ENCODE data around the gene B3GLCT.

B3GLCT gene

DNA sequence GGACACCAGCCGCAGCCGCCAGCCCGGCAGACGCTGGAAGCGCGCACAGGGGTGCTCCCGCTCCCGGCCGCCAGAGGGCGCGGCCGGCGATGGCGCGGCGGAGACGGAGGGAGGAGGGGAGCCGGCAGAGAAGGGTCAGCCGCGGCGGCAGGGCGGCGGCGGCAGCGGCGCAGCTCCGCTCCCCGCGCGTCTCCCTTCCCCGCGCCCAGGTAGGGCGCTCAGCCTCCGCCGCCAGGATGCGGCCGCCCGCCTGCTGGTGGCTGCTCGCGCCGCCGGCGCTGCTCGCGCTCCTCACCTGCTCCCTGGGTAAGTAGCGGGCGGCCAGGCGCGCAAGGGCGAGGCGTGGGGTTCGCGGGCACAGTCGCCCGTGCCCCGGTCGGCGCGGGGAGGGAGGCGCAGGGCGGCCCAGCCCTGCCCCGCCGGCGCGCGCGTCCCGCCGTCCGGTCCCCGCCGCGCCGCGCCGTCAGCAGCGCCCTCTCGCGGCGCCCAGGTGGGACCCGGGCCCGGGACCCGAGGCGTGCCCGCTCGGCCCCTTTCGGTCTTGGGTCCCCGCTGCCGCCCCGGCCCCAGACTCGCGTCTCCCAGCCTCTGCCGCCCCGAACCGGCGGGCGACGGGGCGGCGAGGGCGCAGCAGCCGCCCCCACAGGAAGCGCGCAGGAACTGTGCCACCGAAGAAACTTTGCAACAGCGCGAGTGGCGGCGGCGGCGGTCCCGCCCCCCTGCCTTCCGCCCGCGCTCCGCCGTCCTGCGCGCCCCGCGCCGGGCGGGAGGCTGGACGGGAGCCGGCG, at the start of gene B3GLCT:
TSS of gene B3GLCT (plus strand) at position 127 of the 788 bp plus-strand sequence. CDS start at position 237, 110 bp downstream.
- Histone ChIP-seq H3K27ac (ENCODE audit: low read length) (no peak within 1 kb of the TSS), H3K27me3 (ENCODE audit: control insufficient read depth, insufficient read depth, low read length) (no peaks in the 10 kb centered on the region), H3K9me3 (ENCODE audit: control insufficient read depth, insufficient read depth, low read length) (no peaks in the 10 kb centered on the region), H3K4me3 (ENCODE audit: low read length) (peak within 1 kb of the TSS; percentile 96), H3K36me3 (ENCODE audit: control insufficient read depth, insufficient read depth, low read length) (no peaks in the 10 kb centered on the region), H3K4me1 (ENCODE audit: control insufficient read depth, insufficient read depth, low read length) (no peaks in the 10 kb centered on the region)
- peak; percentile 55 for DNase-seq (ENCODE audit: low read depth, low spot score)
- WGBS (ENCODE audit: insufficient coverage, insufficient read length) = no CpG with 5 or more reads among the region's 126 CpGs

DNA sequence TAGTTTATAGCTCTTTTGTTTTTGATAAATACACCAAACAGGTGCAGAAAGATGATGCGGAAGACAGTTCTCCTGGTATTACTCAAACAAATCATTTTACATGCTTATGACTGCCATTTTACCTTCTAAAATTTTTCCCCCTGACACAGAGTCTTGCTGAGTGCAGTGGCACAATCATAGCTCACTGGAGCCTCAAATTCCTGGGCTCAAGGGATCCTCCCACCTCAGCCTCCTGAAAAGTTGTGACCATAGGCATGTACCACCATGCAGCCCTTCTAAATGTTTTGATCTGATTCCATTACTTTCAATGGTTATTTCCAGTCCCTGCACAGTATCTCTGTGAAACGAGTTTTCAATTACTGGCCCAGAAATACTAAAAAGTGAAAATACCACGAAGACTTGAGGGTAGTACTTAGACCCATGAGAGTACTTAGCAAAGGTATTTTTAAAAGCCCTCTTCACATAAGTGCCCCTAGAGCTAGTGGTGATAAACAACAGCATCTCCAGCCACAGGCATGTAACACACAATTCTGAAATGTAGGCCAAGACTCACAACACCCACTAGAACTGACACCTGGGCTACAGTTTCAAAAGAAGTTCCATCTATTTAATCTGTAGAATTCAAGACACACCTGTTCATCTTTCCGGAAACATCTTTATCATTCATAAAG, 49.3 kb upstream of the B3GLCT start:
- Histone ChIP-seq H3K9me3 (ENCODE audit: control insufficient read depth, insufficient read depth, low read length) (no peaks in the 10 kb centered on the region), H3K4me3 (ENCODE audit: low read length) (no peak overlapping the region), H3K36me3 (ENCODE audit: control insufficient read depth, insufficient read depth, low read length) (peaks cover 16% of the 10 kb centered on the region; the same call in 1 of the 2 replicates), H3K27ac (ENCODE audit: low read length) (no peak overlapping the region), H3K27me3 (ENCODE audit: control insufficient read depth, insufficient read depth, low read length) (no peaks in the 10 kb centered on the region), H3K4me1 (ENCODE audit: control insufficient read depth, insufficient read depth, low read length) (no peaks in the 10 kb centered on the region)
- no CpG with 5 or more reads among the region's 4 CpGs for WGBS (ENCODE audit: insufficient coverage, insufficient read length)
- DNase-seq (ENCODE audit: low read depth, low spot score) = no peak

DNA sequence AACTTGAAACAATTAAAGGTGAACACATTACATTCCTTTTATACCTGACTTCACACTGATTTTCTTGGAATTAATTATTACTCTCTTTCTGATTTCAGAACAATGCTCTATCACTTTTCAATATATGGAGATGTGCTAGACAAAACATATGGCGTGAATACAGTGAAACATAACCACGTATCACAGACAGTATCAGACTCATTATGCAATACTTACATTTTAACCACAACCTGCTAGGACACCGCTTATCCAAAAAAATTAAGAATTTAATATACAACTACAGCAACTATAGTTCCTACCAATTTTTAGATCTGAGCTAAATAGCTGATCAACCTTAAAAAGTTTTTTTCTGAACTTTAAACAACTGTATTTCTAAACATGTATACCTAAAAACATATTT, 47.9 kb upstream of the B3GLCT start:
- H3K27ac ChIP-seq (ENCODE audit: low read length) = no peak overlapping the region
- 100% methylated on average over 1 of the region's 3 CpGs for WGBS (ENCODE audit: insufficient coverage, insufficient read length)
- no peaks in the 10 kb centered on the region for H3K9me3 ChIP-seq (ENCODE audit: control insufficient read depth, insufficient read depth, low read length)
- peaks cover 16% of the 10 kb centered on the region; the same call in 1 of the 2 replicates for H3K36me3 ChIP-seq (ENCODE audit: control insufficient read depth, insufficient read depth, low read length)
- no peak overlapping the region for H3K4me3 ChIP-seq (ENCODE audit: low read length)
- no peaks in the 10 kb centered on the region for H3K27me3 ChIP-seq (ENCODE audit: control insufficient read depth, insufficient read depth, low read length)
- no peaks in the 10 kb centered on the region for H3K4me1 ChIP-seq (ENCODE audit: control insufficient read depth, insufficient read depth, low read length)
- DNase-seq (ENCODE audit: low read depth, low spot score) = no peak

DNA sequence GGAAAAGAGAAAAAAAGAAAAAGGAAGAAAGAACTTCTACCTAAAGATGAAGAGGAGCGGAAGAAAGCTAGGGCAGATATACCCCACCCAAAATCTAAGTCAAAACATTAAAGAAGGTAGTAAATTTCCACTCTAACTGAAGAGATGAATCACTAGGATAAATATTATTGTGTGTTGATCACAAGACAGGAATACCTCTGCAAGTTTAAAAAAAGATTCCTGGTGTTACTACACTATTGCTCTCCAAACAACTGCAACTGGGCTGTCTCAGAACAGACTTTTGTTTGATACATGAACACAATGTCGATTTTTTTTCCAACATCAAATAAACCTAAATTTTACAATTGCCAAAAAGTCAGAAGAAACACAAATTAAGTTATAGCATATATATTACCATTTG, 44.8 kb upstream of the B3GLCT start:
- Histone ChIP-seq H3K4me3 (ENCODE audit: low read length) (no peak overlapping the region), H3K27ac (ENCODE audit: low read length) (no peak overlapping the region), H3K4me1 (ENCODE audit: control insufficient read depth, insufficient read depth, low read length) (no peaks in the 10 kb centered on the region; the same call in 1 of the 2 replicates), H3K9me3 (ENCODE audit: control insufficient read depth, insufficient read depth, low read length) (no peaks in the 10 kb centered on the region), H3K36me3 (ENCODE audit: control insufficient read depth, insufficient read depth, low read length) (peaks cover 12% of the 10 kb centered on the region; the same call in 1 of the 2 replicates), H3K27me3 (ENCODE audit: control insufficient read depth, insufficient read depth, low read length) (no peaks in the 10 kb centered on the region)
- 100% methylated on average over 1 of the region's 2 CpGs for WGBS (ENCODE audit: insufficient coverage, insufficient read length)
- no peak for DNase-seq (ENCODE audit: low read depth, low spot score)

DNA sequence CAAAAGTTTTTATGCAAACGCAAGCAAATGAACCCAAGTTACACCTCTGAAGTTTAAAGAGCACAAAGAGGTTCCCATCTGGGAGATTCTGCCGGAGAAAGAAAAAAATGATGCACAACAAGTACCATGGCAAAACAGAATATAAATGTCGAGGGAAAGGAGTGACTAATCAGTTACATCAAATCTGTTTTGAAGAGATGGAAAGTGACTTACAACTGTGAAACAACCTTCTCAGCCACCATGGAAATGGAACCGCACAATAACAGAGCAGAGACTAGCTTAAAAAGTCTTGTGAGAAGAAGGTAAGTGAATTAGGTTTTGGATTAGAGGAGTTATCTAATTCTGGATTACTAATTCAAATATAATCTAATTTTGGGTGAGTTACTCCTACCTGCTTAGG, 40.5 kb upstream of the B3GLCT start:
- no peaks in the 10 kb centered on the region for H3K27me3 ChIP-seq (ENCODE audit: control insufficient read depth, insufficient read depth, low read length)
- no peak for DNase-seq (ENCODE audit: low read depth, low spot score)
- no peaks in the 10 kb centered on the region; the same call in 1 of the 2 replicates for H3K4me1 ChIP-seq (ENCODE audit: control insufficient read depth, insufficient read depth, low read length)
- no peaks in the 10 kb centered on the region for H3K36me3 ChIP-seq (ENCODE audit: control insufficient read depth, insufficient read depth, low read length)
- no peak overlapping the region for H3K27ac ChIP-seq (ENCODE audit: low read length)
- no peak overlapping the region for H3K4me3 ChIP-seq (ENCODE audit: low read length)
- H3K9me3 ChIP-seq (ENCODE audit: control insufficient read depth, insufficient read depth, low read length) = no peaks in the 10 kb centered on the region
- WGBS (ENCODE audit: insufficient coverage, insufficient read length) = no CpG with 5 or more reads among the region's 4 CpGs

DNA sequence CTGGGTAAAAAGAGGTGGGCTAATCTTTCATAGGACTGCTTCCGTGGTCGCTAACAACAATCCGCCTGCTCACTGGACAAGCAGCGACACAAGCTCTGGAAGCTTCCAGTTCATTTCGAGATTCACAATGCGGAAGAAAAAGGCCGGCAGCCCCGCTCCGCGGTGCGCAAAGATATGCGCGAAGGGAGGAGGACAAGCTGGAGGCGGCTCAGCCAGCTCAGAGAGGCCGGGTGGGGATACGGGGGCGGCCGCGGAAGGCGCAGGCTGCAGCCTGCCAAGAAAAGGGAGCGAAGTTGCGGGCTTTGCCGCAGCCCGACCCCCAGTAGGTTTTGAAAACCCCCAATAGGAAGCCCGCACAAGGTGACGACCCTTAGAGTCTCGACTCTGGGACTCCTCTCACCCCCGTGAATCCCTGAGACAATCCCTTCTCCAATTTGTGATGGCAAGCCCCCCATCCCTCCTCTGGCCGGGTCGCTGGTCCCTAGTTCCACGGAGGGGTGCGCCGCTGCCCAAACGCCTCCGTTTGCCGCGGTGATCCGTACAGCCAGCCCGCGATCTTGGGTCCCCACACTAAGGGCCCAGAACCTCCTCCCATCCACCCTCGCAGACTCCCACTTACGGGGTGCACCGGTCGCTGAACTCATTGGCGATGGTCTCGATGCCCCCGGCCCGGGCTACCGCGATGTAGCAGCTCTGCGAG, 38.8 kb upstream of the B3GLCT start:
- no peaks in the 10 kb centered on the region; the same call in 1 of the 2 replicates for H3K4me1 ChIP-seq (ENCODE audit: control insufficient read depth, insufficient read depth, low read length)
- peak overlapping the region; percentile 93 for H3K4me3 ChIP-seq (ENCODE audit: low read length)
- H3K9me3 ChIP-seq (ENCODE audit: control insufficient read depth, insufficient read depth, low read length) = no peaks in the 10 kb centered on the region
- H3K27me3 ChIP-seq (ENCODE audit: control insufficient read depth, insufficient read depth, low read length) = no peaks in the 10 kb centered on the region
- no peaks in the 10 kb centered on the region for H3K36me3 ChIP-seq (ENCODE audit: control insufficient read depth, insufficient read depth, low read length)
- no peak overlapping the region for H3K27ac ChIP-seq (ENCODE audit: low read length)
- no peak for DNase-seq (ENCODE audit: low read depth, low spot score)
- WGBS (ENCODE audit: insufficient coverage, insufficient read length) = no CpG with 5 or more reads among the region's 51 CpGs

DNA sequence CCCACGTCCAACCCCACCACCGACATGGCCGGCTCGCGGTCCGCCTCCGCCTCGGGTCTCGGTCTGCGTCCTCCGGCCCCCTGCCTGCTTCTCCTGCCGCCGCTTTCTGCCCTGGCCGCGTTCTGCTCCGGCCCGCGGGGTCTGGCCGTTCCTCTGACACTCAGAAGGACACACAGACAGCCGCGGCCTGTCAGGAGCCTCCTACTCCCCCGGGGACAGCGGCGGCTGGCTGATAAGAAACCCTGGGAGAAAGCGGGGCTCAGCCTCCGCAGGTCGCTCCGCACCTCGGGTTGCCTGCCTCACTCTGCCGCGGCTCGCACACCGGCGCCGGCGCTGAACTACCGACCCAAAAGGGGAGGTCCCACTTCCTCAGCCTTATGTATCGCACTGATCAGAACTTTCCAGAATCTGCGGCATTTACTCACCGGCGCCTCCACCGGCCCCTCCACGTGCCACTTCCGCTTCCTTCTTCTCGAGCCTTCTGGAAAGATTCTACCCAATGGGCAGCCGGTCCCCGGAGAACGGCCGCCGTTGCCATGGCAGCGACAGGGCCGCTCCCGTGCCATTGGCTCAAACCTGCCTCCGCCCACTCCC, 38.1 kb upstream of the B3GLCT start, which contains the start of gene HSPH1:
TSS of gene HSPH1 (minus strand) at position 348 of the 594 bp plus-strand sequence. CDS start at position 26, 322 bp downstream.
- Histone ChIP-seq H3K4me3 (ENCODE audit: low read length) (peak within 1 kb of the TSS; percentile 93), H3K4me1 (ENCODE audit: control insufficient read depth, insufficient read depth, low read length) (no peaks in the 10 kb centered on the region; the same call in 1 of the 2 replicates), H3K9me3 (ENCODE audit: control insufficient read depth, insufficient read depth, low read length) (no peaks in the 10 kb centered on the region), H3K27ac (ENCODE audit: low read length) (no peak within 1 kb of the TSS), H3K27me3 (ENCODE audit: control insufficient read depth, insufficient read depth, low read length) (no peaks in the 10 kb centered on the region), H3K36me3 (ENCODE audit: control insufficient read depth, insufficient read depth, low read length) (no peaks in the 10 kb centered on the region)
- peak; percentile 79 for DNase-seq (ENCODE audit: low read depth, low spot score)
- WGBS (ENCODE audit: insufficient coverage, insufficient read length) = no CpG with 5 or more reads among the region's 54 CpGs

DNA sequence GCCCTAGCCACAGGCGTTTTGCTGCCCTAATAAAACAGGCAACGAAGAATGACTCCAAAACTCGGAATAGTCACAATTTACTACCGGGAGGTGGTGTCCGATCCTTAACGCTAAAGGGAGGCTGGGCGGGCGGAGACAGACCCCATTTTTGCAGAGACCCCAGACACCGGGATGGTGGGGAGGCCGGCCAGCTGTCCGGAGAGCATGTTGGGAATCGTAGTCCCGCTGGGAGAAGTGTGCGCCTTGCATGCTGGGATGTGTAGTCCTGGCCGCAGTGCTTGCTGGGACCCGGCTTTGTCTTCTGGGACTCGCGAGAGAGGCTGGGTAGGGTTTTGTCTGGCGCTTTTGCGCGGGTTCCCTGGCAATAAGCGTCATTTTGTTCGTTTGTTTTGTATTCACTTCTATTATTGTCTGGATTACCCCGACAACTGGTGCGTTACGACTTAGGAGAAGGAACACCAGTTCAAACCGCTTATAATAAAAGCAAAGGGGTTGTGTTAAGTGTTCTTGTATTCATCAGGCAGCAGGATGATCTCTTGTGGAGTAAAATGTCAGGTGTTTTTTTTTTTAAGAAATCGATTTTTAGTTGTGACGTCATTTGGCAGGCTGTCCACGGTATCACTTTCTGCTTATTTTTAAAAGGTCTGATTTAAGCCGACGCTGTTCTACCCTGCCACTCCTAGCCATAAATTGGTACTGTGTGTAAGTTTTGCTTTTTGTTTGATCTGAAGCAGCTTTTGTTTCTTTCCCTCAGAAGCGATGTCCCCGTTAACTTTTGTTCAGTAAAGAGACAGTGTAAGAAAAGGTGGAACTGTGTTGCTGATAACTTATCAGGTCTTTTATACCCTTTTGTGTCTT, 37.4 kb upstream of the B3GLCT start:
- peak overlapping the region; percentile 93; the same call in 1 of the 2 replicates for H3K4me3 ChIP-seq (ENCODE audit: low read length)
- no peaks in the 10 kb centered on the region for H3K27me3 ChIP-seq (ENCODE audit: control insufficient read depth, insufficient read depth, low read length)
- peak; percentile 90 for DNase-seq (ENCODE audit: low read depth, low spot score)
- H3K36me3 ChIP-seq (ENCODE audit: control insufficient read depth, insufficient read depth, low read length) = no peaks in the 10 kb centered on the region
- no peaks in the 10 kb centered on the region; the same call in 1 of the 2 replicates for H3K4me1 ChIP-seq (ENCODE audit: control insufficient read depth, insufficient read depth, low read length)
- no CpG with 5 or more reads among the region's 34 CpGs for WGBS (ENCODE audit: insufficient coverage, insufficient read length)
- H3K27ac ChIP-seq (ENCODE audit: low read length) = no peak overlapping the region
- no peaks in the 10 kb centered on the region for H3K9me3 ChIP-seq (ENCODE audit: control insufficient read depth, insufficient read depth, low read length)

DNA sequence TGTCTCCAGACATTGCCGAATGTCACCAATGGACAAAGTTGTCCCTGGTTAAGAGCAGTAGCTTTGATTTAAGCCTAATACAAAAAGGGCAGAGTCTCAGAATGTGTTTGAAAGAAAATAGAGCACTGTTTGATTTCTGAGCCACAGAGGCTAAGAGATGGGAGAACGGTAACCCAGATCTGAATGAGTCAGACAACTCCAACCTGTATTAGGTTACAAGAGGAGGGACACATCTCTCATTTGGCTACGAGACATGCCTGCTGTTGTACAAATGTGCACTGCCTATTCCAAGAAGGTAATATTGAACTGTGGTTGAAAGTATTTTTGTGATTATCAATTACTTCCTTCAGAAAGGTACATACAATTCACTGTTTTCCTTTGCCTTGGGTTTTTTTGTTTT, 33.2 kb upstream of the B3GLCT start:
- no peaks in the 10 kb centered on the region for H3K4me1 ChIP-seq (ENCODE audit: control insufficient read depth, insufficient read depth, low read length)
- H3K36me3 ChIP-seq (ENCODE audit: control insufficient read depth, insufficient read depth, low read length) = no peaks in the 10 kb centered on the region
- no peak overlapping the region for H3K27ac ChIP-seq (ENCODE audit: low read length)
- H3K27me3 ChIP-seq (ENCODE audit: control insufficient read depth, insufficient read depth, low read length) = no peaks in the 10 kb centered on the region
- no peak overlapping the region for H3K4me3 ChIP-seq (ENCODE audit: low read length)
- no peak for DNase-seq (ENCODE audit: low read depth, low spot score)
- no peaks in the 10 kb centered on the region for H3K9me3 ChIP-seq (ENCODE audit: control insufficient read depth, insufficient read depth, low read length)
- no CpG with 5 or more reads among the region's 3 CpGs for WGBS (ENCODE audit: insufficient coverage, insufficient read length)

Data from iPS DF 6.9 (cell line).